ENCODE measurements around the gene GPR146. TPM values are rescaled to one million over a fixed set of nuclear protein-coding genes. Genes with fewer than 3 reads are reported as not detected.

Gene GPR146
- total RNA-seq, 2 donors from 2014 or later: 9.0 to 20.3 TPM

- ATAC-seq (ENCODE audit: insufficient number of reproducible peaks, low FRiP score, low read depth) (no peak), DNase-seq (ENCODE audit: low spot score) (no peak)
- no peak overlapping the region for H3K4me3 ChIP-seq
- H3K4me1 ChIP-seq (ENCODE audit: control insufficient read depth in 1 of 2, low read depth in 2 of 2): peaks cover 4 to 20% of the 10 kb centered on the region in 2 donors
- TF ChIP-seq CTCF (IDR thresholded peaks at IDR 0.05): no peak
- H3K9me3 ChIP-seq: no peaks in the 10 kb centered on the region
- H3K27ac ChIP-seq: no peak overlapping the region
- no peaks in the 10 kb centered on the region for H3K36me3 ChIP-seq
- H3K27me3 ChIP-seq (replicated peaks; ENCODE audit: insufficient read depth): no peaks in the 10 kb centered on the region
These were observed 10.1 kb downstream of the GPR146 start for GRCh38 chr7:1054438-1054837.

- Histone ChIP-seq H3K27ac (no peak overlapping the region), H3K4me1 (ENCODE audit: control insufficient read depth in 1 of 2, low read depth in 2 of 2) (peaks cover 4 to 21% of the 10 kb centered on the region in 2 donors), H3K27me3 (replicated peaks; ENCODE audit: insufficient read depth) (no peaks in the 10 kb centered on the region), H3K9me3 (no peaks in the 10 kb centered on the region), H3K36me3 (no peaks in the 10 kb centered on the region), H3K4me3 (peak overlapping the region; percentile 23)
- no peak for ATAC-seq (ENCODE audit: insufficient number of reproducible peaks, low FRiP score, low read depth)
- DNase-seq (ENCODE audit: low spot score): no peak
- no peak for TF ChIP-seq CTCF (IDR thresholded peaks at IDR 0.05)
These were observed 10.6 kb downstream of the GPR146 start for GRCh38 chr7:1054861-1055450.

- no peak for ATAC-seq (ENCODE audit: insufficient number of reproducible peaks, low FRiP score, low read depth)
- H3K36me3 ChIP-seq: no peaks in the 10 kb centered on the region
- peaks cover 4 to 26% of the 10 kb centered on the region in 2 donors for H3K4me1 ChIP-seq (ENCODE audit: control insufficient read depth in 1 of 2, low read depth in 2 of 2)
- H3K27ac ChIP-seq: no peak overlapping the region
- DNase-seq (ENCODE audit: low spot score): no peak
- peak overlapping the region; percentile 23 for H3K4me3 ChIP-seq
- TF ChIP-seq CTCF (IDR thresholded peaks at IDR 0.05): no peak
- no peaks in the 10 kb centered on the region for H3K27me3 ChIP-seq (replicated peaks; ENCODE audit: insufficient read depth)
- no peaks in the 10 kb centered on the region for H3K9me3 ChIP-seq
These were observed 11.2 kb downstream of the GPR146 start for GRCh38 chr7:1055491-1055955.

DNA sequence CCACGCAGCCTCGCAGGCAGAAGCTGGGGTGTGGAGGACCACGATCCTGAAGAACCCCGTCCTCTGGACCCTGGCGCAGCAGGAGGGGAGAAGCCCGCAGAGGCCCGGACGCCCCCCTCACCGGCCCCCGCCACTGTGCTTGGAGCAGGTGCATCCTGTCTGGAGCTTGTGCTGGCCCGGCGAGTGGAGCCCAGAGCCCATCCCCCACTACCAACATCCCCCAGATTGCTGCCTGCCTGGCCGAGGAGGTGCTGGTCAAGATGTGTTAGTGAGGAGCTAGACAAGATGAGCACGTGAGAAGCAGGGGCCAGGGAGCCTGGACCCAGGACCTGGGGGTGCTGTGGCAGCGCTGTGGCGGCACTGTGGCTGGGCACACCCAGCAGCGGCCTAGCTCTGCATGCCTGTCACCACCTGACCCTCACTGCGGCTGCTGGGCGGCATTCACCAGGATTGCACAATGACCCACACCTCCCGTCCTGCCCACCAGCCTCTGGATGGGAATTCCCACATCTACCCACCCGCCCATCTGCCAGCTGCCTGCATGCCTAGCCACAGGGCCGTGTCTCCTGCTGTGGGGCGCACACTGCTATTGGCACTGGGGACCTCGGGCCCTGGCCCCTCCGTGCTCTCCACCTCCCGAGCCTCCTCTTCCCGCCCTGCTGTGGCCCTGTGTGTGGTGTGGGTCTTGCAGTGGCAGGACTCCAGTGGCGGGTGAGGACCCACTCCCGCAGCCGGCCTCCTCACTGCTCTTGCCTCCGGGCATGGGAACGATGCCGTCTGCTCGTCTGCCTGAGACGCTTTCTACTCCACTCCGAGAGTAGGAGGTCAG lies 11.8 kb downstream of the GPR146 start:
- Histone ChIP-seq H3K4me3 (no peak overlapping the region), H3K9me3 (no peaks in the 10 kb centered on the region), H3K36me3 (no peaks in the 10 kb centered on the region), H3K27me3 (replicated peaks; ENCODE audit: insufficient read depth) (no peaks in the 10 kb centered on the region), H3K4me1 (ENCODE audit: control insufficient read depth in 1 of 2, low read depth in 2 of 2) (peaks cover 4 to 27% of the 10 kb centered on the region in 2 donors), H3K27ac (no peak overlapping the region)
- ATAC-seq (ENCODE audit: insufficient number of reproducible peaks, low FRiP score, low read depth) (no peak), DNase-seq (ENCODE audit: low spot score) (no peak)
- no peak for TF ChIP-seq CTCF (IDR thresholded peaks at IDR 0.05)

DNA sequence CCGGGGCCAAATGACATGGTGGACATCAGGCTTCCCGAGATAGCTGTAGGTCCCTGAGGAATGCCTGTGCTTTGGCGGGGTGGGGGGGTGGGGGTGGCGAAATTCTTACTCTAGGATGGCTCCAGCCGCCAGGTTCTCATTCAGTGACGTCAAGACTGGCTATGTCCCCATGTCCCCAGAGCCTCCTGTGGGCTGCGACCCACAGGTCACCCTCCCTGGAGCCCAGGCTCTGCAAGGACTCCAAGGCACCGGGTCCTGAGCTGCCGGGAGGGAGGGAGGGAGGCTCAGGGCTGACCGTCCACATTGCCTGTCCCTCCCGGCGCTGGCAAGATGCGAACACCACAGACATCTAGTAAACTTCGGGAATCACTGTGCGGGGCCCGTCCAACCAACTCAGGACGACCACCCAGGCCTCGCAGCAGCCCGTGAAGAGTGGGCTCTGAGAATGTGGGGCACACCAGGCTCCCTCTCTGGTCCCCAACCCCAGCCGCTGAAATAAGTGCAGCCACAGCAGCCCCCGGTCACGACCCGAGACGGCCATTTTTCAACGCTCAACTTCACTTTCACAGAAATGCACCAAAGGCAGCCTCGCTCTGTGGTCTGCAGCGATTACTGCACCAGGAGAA lies 12.6 kb downstream of the GPR146 start:
- ATAC-seq (ENCODE audit: insufficient number of reproducible peaks, low FRiP score, low read depth): no peak
- H3K36me3 ChIP-seq: no peaks in the 10 kb centered on the region
- TF ChIP-seq CTCF (IDR thresholded peaks at IDR 0.05): no peak
- no peak overlapping the region for H3K27ac ChIP-seq
- H3K4me1 ChIP-seq (ENCODE audit: control insufficient read depth in 1 of 2, low read depth in 2 of 2): peaks cover 4 to 23% of the 10 kb centered on the region in 2 donors
- H3K4me3 ChIP-seq: no peak overlapping the region
- no peak for DNase-seq (ENCODE audit: low spot score)
- no peaks in the 10 kb centered on the region for H3K9me3 ChIP-seq
- H3K27me3 ChIP-seq (replicated peaks; ENCODE audit: insufficient read depth): no peaks in the 10 kb centered on the region

Data from thoracic aorta (tissue), 2 donors.